Right renal pelvis (tissue), 4 donors: Measurements from ENCODE around the gene SLC30A5. TPM values are rescaled to one million over a fixed set of nuclear protein-coding genes. Genes with fewer than 3 reads are reported as not detected.

Source experiments
- DNase-seq, 4 donors: peaks; one replicate each; pipeline ENCODE4 v3.0.0-alpha.2; 2013; ENCODE audit warnings: low read depth in 4 of 4, low spot score in 3 of 4, missing footprints in 1 of 4
- polyA plus RNA-seq, 4 donors: library from polyadenylated mRNA; unstranded; fragments of 120-200 nt; gene quantifications; one replicate each; pipeline ENCODE4 v1.2.1, GENCODE V29; 2013; ENCODE audit not compliant: insufficient read length in 4 of 4

Gene SLC30A5
- polyA plus RNA-seq, 4 donors, result 93.0 to 107 (median 101) TPM

- no peak for DNase-seq
Observed at GRCh38 chr5:69160651-69161050, 66.8 kb downstream of the SLC30A5 start.

DNA sequence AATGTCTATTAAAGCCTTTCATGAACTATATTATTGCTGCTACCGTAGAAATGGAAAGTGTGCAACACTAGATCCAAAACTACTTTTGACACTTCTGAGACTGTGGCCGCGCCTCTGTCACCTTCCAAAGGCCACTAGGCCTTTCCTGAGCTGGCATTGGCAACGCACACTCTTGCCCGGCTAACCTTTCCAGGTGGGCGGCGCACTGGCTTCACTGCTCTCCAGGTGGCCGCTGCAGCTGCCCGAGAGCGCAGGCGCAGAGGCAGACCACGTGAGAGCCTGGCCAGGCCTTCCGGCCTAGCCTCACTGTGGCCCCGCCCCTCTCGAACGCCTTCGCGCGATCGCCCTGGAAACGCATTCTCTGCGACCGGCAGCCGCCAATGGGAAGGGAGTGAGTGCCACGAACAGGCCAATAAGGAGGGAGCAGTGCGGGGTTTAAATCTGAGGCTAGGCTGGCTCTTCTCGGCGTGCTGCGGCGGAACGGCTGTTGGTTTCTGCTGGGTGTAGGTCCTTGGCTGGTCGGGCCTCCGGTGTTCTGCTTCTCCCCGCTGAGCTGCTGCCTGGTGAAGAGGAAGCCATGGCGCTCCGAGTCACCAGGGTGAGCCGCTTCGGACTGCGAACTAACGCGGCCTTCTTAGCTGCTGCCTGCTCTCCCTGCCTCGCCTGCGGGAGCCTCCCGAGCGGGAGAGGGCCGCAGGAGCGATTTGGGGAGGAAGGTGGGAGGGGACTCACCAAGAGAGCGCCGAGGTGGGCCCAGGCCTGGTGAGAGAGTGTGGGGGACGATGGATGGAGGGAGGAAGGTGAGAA is 73.1 kb downstream of the SLC30A5 start, which contains the start of gene CCNB1:
Gene CCNB1, plus strand, starts transcription at position 465 of the 807 bp plus-strand sequence. Its CDS starts 113 bp downstream, at position 578.
- peak; percentile 91 to 94 (median 93) for DNase-seq

DNA sequence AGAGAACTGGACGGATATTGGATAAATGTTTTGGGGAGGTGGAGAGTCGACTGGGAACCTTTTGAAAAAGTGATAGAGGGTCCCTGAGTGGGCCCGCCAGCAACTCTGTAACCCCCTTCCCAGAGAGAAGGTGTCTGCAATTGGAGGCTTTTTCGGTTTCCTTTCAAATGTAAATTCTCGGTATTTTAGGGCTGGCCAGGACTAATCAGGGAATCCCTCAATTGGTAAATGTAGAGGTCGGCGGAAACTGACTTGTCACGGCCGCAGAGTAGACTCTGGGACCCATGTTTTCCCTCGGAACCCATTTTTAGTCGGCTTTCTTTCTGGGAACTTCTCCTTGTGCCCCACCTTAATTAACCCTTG is 73.7 kb downstream of the SLC30A5 start:
- DNase-seq, result no peak

- DNase-seq, result no peak
Observed at GRCh38 chr5:69167929-69168328, 74.1 kb downstream of the SLC30A5 start.

DNA sequence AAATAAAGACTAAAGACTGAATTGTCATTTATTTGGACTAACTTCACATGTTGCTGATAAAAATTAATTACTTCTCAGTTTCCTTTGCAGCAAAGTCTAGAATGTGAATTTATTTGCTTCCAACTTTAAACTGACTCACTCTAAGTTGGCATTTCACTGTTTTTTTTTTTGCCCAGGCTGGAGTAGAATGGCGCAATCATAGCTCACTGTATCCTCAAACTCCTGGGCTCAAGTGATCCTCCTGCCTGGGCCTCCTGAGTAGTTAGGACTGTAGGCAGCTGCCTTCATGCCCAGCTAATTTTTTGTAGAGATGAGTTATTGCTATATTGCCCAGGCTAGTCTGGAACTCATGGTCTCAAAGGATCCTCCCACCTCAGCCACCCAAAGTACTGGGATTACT is 76.7 kb downstream of the SLC30A5 start:
- DNase-seq, result no peak

GRCh38 chr5:69170969-69171368 is 77.2 kb downstream of the SLC30A5 start:
- DNase-seq, result no peak

Other genes starting within 250 kb of the SLC30A5 start
- 100 to 1,000 TPM in 1 of 4 donors, 10 to 100 TPM in 3; 87.5 to 104 (median 87.7) TPM for gene CCNB1, start 73.1 kb downstream of the SLC30A5 start, polyA plus RNA-seq
- gene CENPH, start 95.6 kb downstream of the SLC30A5 start, polyA plus RNA-seq, result 10 to 100 TPM; 23.0 to 29.9 (median 24.3) TPM
- gene CDK7, start 140.9 kb downstream of the SLC30A5 start, polyA plus RNA-seq, result 10 to 100 TPM; 41.5 to 47.7 (median 44.8) TPM
- gene CCDC125, start 238.8 kb downstream of the SLC30A5 start, polyA plus RNA-seq, result 10 to 100 TPM; 10.2 to 14.1 (median 11.3) TPM